WI38 (cell line): ENCODE measurements around the gene TNRC6B.

Experiments
- H3K4me3 ChIP-seq: 2 replicates; pipeline ENCODE4 v1.5.1; 2011; ENCODE audit warnings: low read depth, mild to moderate bottlenecking, control low read depth, low read length
- CTCF ChIP-seq: IDR thresholded peaks from 2 replicates; pipeline ENCODE4 v1.5.1; 2012; ENCODE audit warnings: low read depth, mild to moderate bottlenecking, control low read depth, low read length

TNRC6B gene

DNA sequence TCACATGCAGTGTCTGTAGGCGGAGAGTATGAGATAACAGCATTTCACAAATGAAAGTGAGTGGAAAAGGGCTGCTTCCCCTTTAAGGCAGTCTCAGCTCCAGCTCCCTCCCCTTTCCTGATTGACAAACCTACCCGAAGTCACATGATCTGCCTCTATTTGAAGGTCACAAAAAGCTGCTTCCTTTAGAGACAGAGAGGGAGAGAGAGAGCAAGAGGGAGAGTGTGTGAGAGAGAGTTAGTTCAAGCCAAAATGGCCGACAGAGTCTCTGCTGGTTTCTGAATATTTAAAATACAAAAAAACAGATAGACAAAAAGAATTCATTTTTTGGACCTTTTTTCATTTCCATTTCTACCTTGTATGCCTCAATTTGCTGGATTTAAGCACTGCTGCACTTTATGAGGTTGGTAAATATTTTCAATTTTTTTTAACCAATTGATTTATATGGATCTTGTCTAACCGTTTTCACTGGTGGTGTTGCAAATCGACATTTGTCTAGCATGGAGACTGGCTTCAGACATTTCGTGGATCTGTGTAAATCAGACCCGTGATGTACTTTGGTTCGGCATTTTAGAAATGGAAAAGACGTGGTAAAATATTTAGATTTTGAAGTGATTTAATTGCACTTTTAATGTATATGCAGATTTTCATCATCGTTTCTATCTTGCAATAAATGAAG, at the start of gene TNRC6B:
Gene TNRC6B, plus strand, starts transcription at position 188 of the 679 bp plus-strand sequence. Its CDS starts 211 bp downstream, at position 399.
- TF ChIP-seq CTCF = no peak

DNA sequence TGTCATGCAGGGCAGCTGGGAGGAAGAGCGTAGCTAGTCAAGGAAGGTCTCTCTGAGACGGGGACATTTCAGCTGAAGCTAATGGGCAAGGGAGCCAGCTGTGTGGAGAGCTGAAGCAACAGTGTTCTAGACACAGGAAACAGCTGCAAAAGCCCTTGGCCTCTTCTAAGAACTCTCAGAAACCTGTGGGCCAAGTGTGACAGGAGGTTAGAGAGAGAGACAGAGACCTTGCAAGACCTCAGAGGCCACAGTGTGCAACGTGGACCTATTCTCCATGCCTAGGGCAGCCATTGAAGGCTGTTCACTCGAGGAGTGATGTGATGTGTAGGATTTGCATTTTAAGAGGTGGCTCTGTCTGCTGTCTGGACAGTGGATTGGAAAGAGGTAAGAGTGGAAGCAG, 48.7 kb upstream of the TNRC6B start:
- H3K4me3 ChIP-seq = no peak overlapping the region
- TF ChIP-seq CTCF = no peak

More for the DNA sequence above, at the start of gene TNRC6B:
- H3K4me3 ChIP-seq = peak within 1 kb of the TSS; percentile 96

GRCh38 chr22:40137132-40137531, 40.6 kb upstream of the TNRC6B start:
- H3K4me3 ChIP-seq = no peak overlapping the region
- TF ChIP-seq CTCF = no peak

- TF ChIP-seq CTCF = no peak
Observed at GRCh38 chr22:40138866-40139265, 38.9 kb upstream of the TNRC6B start.

DNA sequence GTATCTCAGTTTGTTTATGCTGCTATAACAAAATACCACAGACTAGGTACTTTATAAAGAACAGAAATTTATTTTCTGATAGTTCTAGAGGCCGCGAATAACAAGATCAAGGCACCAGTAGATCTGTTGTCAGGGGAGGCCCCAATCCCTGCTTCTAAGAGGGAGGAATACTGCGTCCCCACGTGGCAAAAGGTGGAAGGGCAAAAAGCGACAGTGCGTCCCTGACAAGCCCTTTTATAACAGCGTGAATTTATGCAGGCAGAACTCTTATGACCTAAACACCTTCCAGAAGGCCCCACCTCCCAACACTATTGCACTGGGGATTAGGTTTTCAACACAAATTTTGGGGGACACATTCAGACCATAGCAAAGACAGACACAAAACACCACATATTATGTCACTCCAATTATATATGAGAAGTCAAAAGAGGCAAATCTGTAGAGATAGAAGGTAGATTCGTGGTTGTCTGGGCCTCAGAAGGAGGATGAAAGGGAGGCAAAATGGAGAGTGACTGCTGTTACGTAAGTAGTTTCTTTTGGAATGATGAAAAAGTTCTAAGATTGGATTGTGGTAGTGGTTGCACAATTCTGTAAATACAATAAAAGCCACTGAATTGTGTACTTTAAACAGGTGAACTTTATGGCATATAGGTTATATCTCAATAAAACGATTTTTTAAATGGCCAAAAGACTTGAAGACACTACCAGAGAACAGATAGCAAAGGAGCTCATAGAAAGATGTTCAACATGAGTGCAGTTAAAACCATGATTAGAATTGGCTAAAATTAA, 30.1 kb upstream of the TNRC6B start:
- H3K4me3 ChIP-seq = no peak overlapping the region
- no peak for TF ChIP-seq CTCF

More at GRCh38 chr22:40138866-40139265, 38.9 kb upstream of the TNRC6B start:
- H3K4me3 ChIP-seq = no peak overlapping the region

DNA sequence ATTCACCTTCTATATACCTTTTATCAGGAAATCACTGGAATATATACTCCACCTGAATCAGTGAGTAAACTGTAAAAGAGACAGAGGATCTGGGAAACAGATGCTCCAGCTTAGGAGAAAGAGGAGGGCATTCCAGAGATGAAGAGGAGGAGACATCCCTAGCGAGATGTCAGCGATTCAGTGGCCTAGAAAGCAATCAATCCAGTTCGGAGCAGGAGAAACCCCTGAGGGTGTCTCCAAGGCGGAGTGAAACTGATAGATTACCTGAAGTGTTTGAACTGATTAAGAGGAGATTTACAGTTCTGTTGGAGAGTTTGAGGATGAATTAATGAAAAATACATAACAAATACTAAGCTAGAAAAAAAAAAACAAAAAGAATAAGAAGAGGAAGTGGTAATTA, 24.5 kb upstream of the TNRC6B start:
- H3K4me3 ChIP-seq = no peak overlapping the region
- TF ChIP-seq CTCF = no peak

DNA sequence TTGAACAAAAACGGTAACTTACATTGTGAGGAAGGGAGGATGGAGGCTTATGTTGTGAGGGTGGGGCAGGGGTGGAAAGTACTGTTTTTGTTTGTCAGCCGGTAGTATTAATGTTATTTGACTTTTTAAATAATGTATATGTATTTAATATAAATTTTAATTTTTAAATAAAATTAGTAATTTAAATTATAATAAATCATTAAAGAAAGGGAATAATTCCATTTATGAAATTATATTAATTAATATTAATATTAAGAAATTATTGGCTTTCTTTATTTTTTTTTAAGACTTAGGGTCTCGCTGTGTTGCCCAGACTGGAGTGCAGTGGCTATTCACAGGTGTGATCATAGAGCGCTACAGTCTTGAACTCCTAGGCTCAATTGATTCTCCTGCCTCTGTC, 24.0 kb upstream of the TNRC6B start:
- H3K4me3 ChIP-seq = no peak overlapping the region
- TF ChIP-seq CTCF = no peak
